ENCODE measurements around the gene PDE4B. TPM values are rescaled to one million over a fixed set of nuclear protein-coding genes. Genes with fewer than 3 reads are reported as not detected.

PDE4B gene
- total RNA-seq, 3 donors from 2014 or later = 8.0 to 207 (median 54.4) TPM

- no peaks in the 10 kb centered on the region for H3K27me3 ChIP-seq
- no peak overlapping the region for H3K4me3 ChIP-seq
- intact Hi-C loops (cut with DNase I; ENCODE audit: low total_unique reads) = no loop called here
- H3K9me3 ChIP-seq = no peaks in the 10 kb centered on the region
- H3K36me3 ChIP-seq = no peaks in the 10 kb centered on the region
- no peaks in the 10 kb centered on the region for H3K4me1 ChIP-seq
- H3K27ac ChIP-seq = no peak overlapping the region
- no peak for DNase-seq (ENCODE audit: low spot score in 2 of 2)
- TF ChIP-seq POLR2AphosphoS5 (IDR thresholded peaks at IDR 0.05) (no peak), POLR2A (IDR thresholded peaks at IDR 0.05) (no peak)
- TF ChIP-seq, protein P1, sequence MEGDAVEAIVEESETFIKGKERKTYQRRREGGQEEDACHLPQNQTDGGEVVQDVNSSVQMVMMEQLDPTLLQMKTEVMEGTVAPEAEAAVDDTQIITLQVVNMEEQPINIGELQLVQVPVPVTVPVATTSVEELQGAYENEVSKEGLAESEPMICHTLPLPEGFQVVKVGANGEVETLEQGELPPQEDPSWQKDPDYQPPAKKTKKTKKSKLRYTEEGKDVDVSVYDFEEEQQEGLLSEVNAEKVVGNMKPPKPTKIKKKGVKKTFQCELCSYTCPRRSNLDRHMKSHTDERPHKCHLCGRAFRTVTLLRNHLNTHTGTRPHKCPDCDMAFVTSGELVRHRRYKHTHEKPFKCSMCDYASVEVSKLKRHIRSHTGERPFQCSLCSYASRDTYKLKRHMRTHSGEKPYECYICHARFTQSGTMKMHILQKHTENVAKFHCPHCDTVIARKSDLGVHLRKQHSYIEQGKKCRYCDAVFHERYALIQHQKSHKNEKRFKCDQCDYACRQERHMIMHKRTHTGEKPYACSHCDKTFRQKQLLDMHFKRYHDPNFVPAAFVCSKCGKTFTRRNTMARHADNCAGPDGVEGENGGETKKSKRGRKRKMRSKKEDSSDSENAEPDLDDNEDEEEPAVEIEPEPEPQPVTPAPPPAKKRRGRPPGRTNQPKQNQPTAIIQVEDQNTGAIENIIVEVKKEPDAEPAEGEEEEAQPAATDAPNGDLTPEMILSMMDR (IDR thresholded peaks at IDR 0.05) = no peak
Observed at GRCh38 chr1:65827346-65827745, 34.7 kb downstream of the PDE4B start.

DNA sequence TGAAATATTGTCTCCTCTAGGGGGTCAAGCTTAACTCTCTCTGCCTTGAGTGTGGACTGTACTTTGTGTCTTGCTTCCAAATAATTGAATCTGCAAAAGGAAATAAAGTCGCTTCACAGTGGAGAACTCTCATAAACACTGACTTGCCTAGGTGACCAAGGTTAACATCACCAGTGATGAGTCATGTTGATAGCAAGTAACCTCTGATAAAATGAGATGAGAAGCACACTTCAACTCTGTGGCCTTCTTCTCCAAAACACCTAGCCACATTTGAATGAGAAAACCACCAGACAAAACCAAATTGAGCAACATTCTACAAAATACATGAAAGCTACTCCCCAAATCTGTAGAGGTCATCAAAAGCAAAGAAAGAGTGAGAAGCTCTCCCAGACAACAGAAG, 37.6 kb downstream of the PDE4B start:
- Histone ChIP-seq H3K9me3 (no peaks in the 10 kb centered on the region), H3K27me3 (no peaks in the 10 kb centered on the region), H3K36me3 (no peaks in the 10 kb centered on the region), H3K4me3 (no peak overlapping the region), H3K27ac (no peak overlapping the region), H3K4me1 (no peaks in the 10 kb centered on the region)
- intact Hi-C loops (cut with DNase I; ENCODE audit: low total_unique reads) = no loop called here
- DNase-seq (ENCODE audit: low spot score in 2 of 2) = no peak
- TF ChIP-seq POLR2A (IDR thresholded peaks at IDR 0.05) (no peak), POLR2AphosphoS5 (IDR thresholded peaks at IDR 0.05) (no peak)
- TF ChIP-seq, protein P1 (IDR thresholded peaks at IDR 0.05) = no peak

DNA sequence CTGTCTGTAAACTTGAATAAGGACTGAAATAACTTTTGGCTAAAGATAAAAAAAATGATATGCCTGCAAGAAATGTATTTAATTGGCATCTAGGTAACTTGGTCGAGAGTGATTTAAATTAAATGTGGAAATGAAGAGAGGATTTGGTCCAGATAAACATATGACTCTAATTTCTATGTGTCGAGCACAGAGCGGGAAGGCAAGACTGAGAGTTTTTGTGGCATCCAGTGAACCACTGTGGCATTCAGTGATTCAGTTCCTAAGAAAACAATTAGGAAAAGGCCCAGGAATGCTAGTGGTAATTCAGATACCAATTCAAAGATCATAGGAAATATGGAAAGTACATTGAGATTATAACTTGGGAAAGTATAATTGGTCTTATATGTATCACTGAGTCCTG, 39.6 kb downstream of the PDE4B start:
- Histone ChIP-seq H3K4me3 (no peak overlapping the region), H3K36me3 (no peaks in the 10 kb centered on the region), H3K4me1 (no peaks in the 10 kb centered on the region), H3K27me3 (no peaks in the 10 kb centered on the region), H3K9me3 (no peaks in the 10 kb centered on the region), H3K27ac (no peak overlapping the region)
- intact Hi-C loops (cut with DNase I; ENCODE audit: low total_unique reads) = no loop called here
- DNase-seq (ENCODE audit: low spot score in 2 of 2) = no peak
- TF ChIP-seq POLR2A (IDR thresholded peaks at IDR 0.05) (no peak), POLR2AphosphoS5 (IDR thresholded peaks at IDR 0.05) (no peak)
- TF ChIP-seq, protein P1 (IDR thresholded peaks at IDR 0.05) = no peak

DNA sequence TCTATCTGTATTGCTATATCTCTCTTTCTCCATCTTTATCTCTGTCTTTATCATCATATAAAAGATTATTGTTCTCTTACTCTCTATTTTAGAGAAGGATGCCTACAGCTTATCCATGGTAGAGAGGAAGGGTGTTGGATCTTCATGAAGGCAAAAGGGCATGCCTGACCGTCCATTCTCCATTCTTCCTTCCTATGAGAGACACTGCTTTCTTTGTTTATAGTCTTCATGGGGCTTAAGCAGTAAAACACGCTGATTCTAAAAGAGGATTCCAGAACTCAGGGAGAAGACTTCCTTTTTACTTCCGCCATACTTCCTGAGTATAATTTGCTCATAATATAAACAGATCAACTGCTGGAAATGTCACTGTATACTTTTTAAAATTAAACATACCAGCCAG, 44.0 kb downstream of the PDE4B start:
- TF ChIP-seq POLR2A (IDR thresholded peaks at IDR 0.05) = no peak
- TF ChIP-seq, protein P1 (IDR thresholded peaks at IDR 0.05) = no peak
- no peak for TF ChIP-seq POLR2AphosphoS5 (IDR thresholded peaks at IDR 0.05)
- Histone ChIP-seq H3K27me3 (no peaks in the 10 kb centered on the region), H3K36me3 (no peaks in the 10 kb centered on the region), H3K4me1 (no peaks in the 10 kb centered on the region), H3K4me3 (no peak overlapping the region), H3K27ac (no peak overlapping the region), H3K9me3 (no peaks in the 10 kb centered on the region)
- DNase-seq (ENCODE audit: low spot score in 2 of 2) = no peak
- intact Hi-C loops (cut with DNase I; ENCODE audit: low total_unique reads) = no loop called here

GRCh38 chr1:65840683-65841082, 48.0 kb downstream of the PDE4B start:
- Histone ChIP-seq H3K4me3 (no peak overlapping the region), H3K27ac (no peak overlapping the region), H3K4me1 (no peaks in the 10 kb centered on the region), H3K27me3 (no peaks in the 10 kb centered on the region), H3K9me3 (no peaks in the 10 kb centered on the region), H3K36me3 (no peaks in the 10 kb centered on the region)
- no peak for DNase-seq (ENCODE audit: low spot score in 2 of 2)
- TF ChIP-seq, protein P1 (IDR thresholded peaks at IDR 0.05) = no peak
- TF ChIP-seq POLR2AphosphoS5 (IDR thresholded peaks at IDR 0.05) (no peak), POLR2A (IDR thresholded peaks at IDR 0.05) (no peak)
- intact Hi-C loops (cut with DNase I; ENCODE audit: low total_unique reads) = no loop called here
